IMR-90 (cell line): Measurements from ENCODE around the gene PITX1. TPM values are rescaled to one million over a fixed set of nuclear protein-coding genes. Genes with fewer than 3 reads are reported as not detected.
A peak's percentile ranks its signal among the peaks of the same experiment; 100 is the strongest.

Source experiments
- ATAC-seq: fragments of 200-7000 bp; cut with Tn5 transposase; 2 replicates; pipeline ENCODE4 v1.9.1; 2020; ENCODE audit warnings: low read depth, mild to moderate bottlenecking, moderate library complexity
- BruUV-seq: library from RNA; stranded (reverse); fragments of 400-500 nt; replicated peaks from 2 replicates; lab custom pipeline; 2021; lab: Mats Ljungman, UMichigan
- CTCF ChIA-PET: fragments of 300-600 bp; formaldehyde crosslinking; extraction: SDS; loops from one replicate; lab custom pipeline; 2021; ENCODE audit warnings: antibody characterized with exemption; lab: Yijun Ruan, JAX
- POLR2A ChIA-PET: fragments of 300-600 bp; sonication (Branson Sonifier 250); formaldehyde crosslinking; loops from one replicate; lab custom pipeline; 2022; ENCODE audit warnings: antibody characterized with exemption; ENCODE audit not compliant: unreplicated experiment; lab: Charles Lee
- DNase-seq: peaks from one replicate; pipeline ENCODE4 v3.0.0; 2013
- H2AFZ ChIP-seq: replicated peaks from 2 replicates; pipeline ENCODE3; 2013; ENCODE audit warnings: low read length, mild to moderate bottlenecking; ENCODE audit not compliant: poor library complexity
- H2AK5ac ChIP-seq: 2 replicates; pipeline ENCODE4 v1.6.1; 2013; ENCODE audit warnings: low read depth, low read length, inconsistent platforms
- H2AK9ac ChIP-seq: replicated peaks from 2 replicates; pipeline ENCODE3; 2013; ENCODE audit warnings: mild to moderate bottlenecking, low read depth, low read length, moderate library complexity; ENCODE audit not compliant: poor library complexity
- H2BK120ac ChIP-seq: 2 replicates; pipeline ENCODE4 v1.6.1; 2013; ENCODE audit warnings: low read depth, low read length, inconsistent platforms
- H2BK15ac ChIP-seq: 3 replicates; pipeline ENCODE4 v1.6.1; 2013; ENCODE audit warnings: low read depth, low read length, inconsistent platforms
- H2BK20ac ChIP-seq: 2 replicates; pipeline ENCODE4 v1.6.1; 2013; ENCODE audit warnings: low read depth, mild to moderate bottlenecking, inconsistent platforms, low read length, moderate library complexity
- H2BK5ac ChIP-seq: 2 replicates; pipeline ENCODE4 v1.6.1; 2013; ENCODE audit warnings: mild to moderate bottlenecking, low read depth, low read length, inconsistent platforms; ENCODE audit not compliant: poor library complexity, severe bottlenecking
- H3K14ac ChIP-seq: replicated peaks from 2 replicates; pipeline ENCODE4 v1.6.1; 2013; ENCODE audit warnings: low read depth, low read length, inconsistent platforms
- H3K18ac ChIP-seq: 2 replicates; pipeline ENCODE4 v1.6.1; 2013; ENCODE audit warnings: low read depth, low read length, control low read depth
- H3K23ac ChIP-seq: 2 replicates; pipeline ENCODE4 v1.6.1; 2013; ENCODE audit warnings: low read depth, low read length, inconsistent platforms
- H3K27ac ChIP-seq: 2 replicates; pipeline ENCODE4 v1.5.1; 2013; ENCODE audit warnings: mild to moderate bottlenecking, control low read depth, low read length; ENCODE audit not compliant: insufficient read depth
- H3K27me3 ChIP-seq: 2 replicates; pipeline ENCODE4 v1.6.1; 2013; ENCODE audit warnings: low read length; ENCODE audit not compliant: control insufficient read depth, insufficient read depth
- H3K36me3 ChIP-seq: 2 replicates; pipeline ENCODE4 v1.6.1; 2013; ENCODE audit warnings: low read length, mixed read lengths; ENCODE audit not compliant: control insufficient read depth, insufficient read depth
- H3K4ac ChIP-seq: 2 replicates; pipeline ENCODE4 v1.6.1; 2013; ENCODE audit warnings: low read depth, low read length, inconsistent platforms
- H3K4me1 ChIP-seq: 2 replicates; pipeline ENCODE4 v1.6.1; 2013; ENCODE audit warnings: low read length, mixed read lengths; ENCODE audit not compliant: control insufficient read depth, insufficient read depth
- H3K4me2 ChIP-seq: 2 replicates; pipeline ENCODE4 v1.6.1; 2013; ENCODE audit warnings: low read depth, mild to moderate bottlenecking, control low read depth, low read length, moderate library complexity
- H3K4me3 ChIP-seq: 2 replicates; pipeline ENCODE4 v1.5.1; 2013; ENCODE audit warnings: low read depth, mild to moderate bottlenecking, control low read depth, low read length, moderate library complexity; ENCODE audit not compliant: insufficient read depth
- H3K56ac ChIP-seq: 2 replicates; pipeline ENCODE4 v1.6.1; 2013; ENCODE audit warnings: low read length, inconsistent platforms; ENCODE audit not compliant: insufficient read depth; ENCODE audit errors: extremely low read depth
- H3K79me1 ChIP-seq, 2 experiments: 2 replicates each; pipeline ENCODE4 v1.6.1; 2013; ENCODE audit warnings: low read length in 2 of 2, inconsistent platforms in 1 of 2, low read depth in 1 of 2
- H3K9ac ChIP-seq: 2 replicates; pipeline ENCODE4 v1.6.1; 2013; ENCODE audit warnings: low read depth, low read length, control low read depth
- H3K9me1 ChIP-seq: 2 replicates; pipeline ENCODE4 v1.6.1; 2013; ENCODE audit warnings: low read length, inconsistent platforms; ENCODE audit not compliant: insufficient read depth
- H3K9me3 ChIP-seq: 2 replicates; pipeline ENCODE4 v1.6.1; 2013; ENCODE audit warnings: low read length; ENCODE audit not compliant: control insufficient read depth, insufficient read depth
- H4K20me1 ChIP-seq: 2 replicates; pipeline ENCODE4 v1.6.1; 2013; ENCODE audit warnings: low read length, inconsistent platforms; ENCODE audit not compliant: insufficient read depth
- H4K5ac ChIP-seq: 2 replicates; pipeline ENCODE4 v1.6.1; 2013; ENCODE audit warnings: mild to moderate bottlenecking, low read depth, low read length, control low read depth
- H4K8ac ChIP-seq, 2 experiments: 2 replicates each; pipeline ENCODE4 v1.6.1; 2013; ENCODE audit warnings: low read depth in 2 of 2, low read length in 2 of 2, control low read depth in 1 of 2, inconsistent platforms in 1 of 2
- H4K91ac ChIP-seq: 2 replicates; pipeline ENCODE4 v1.6.1; 2013; ENCODE audit warnings: low read depth, low read length, inconsistent platforms; ENCODE audit not compliant: insufficient read depth
- ELK1 ChIP-seq: fragments of 150-350 bp; IDR thresholded peaks from 2 replicates; pipeline ENCODE4 v1.6.1; 2016; ENCODE audit warnings: low read depth, mild to moderate bottlenecking, low read length, moderate library complexity, borderline replicate concordance
- FOS ChIP-seq: fragments of 150-350 bp; IDR thresholded peaks from 2 replicates; pipeline ENCODE4 v1.6.1; 2016; ENCODE audit warnings: low read depth, low read length
- MAFK ChIP-seq: IDR thresholded peaks from 2 replicates; pipeline ENCODE4 v1.6.1; 2012; ENCODE audit warnings: low read depth, low read length, improper control_type of control experiment
- RCOR1 ChIP-seq: IDR thresholded peaks from 2 replicates; pipeline ENCODE4 v1.6.1; 2012; ENCODE audit warnings: mild to moderate bottlenecking, low read length, improper control_type of control experiment; ENCODE audit not compliant: insufficient replicate concordance
- RFX5 ChIP-seq: IDR thresholded peaks from 2 replicates; pipeline ENCODE4 v1.8.0; 2012; ENCODE audit warnings: low read depth, mild to moderate bottlenecking, low read length, moderate library complexity
- SMC3 ChIP-seq: fragments of 150-350 bp; IDR thresholded peaks from 2 replicates; pipeline ENCODE4 v1.6.1; 2016; ENCODE audit warnings: low read depth, mild to moderate bottlenecking, antibody characterized with exemption, low read length, moderate library complexity
- WGBS, 2 experiments: methylation state at CpG; one replicate each; pipeline versions ENCODE4 v1.1.5 to v1.1.7; 2013; ENCODE audit warnings: missing lambda C conversion rate in 2 of 2; ENCODE audit not compliant: insufficient read length in 1 of 2; ENCODE audit errors: extremely low coverage in 2 of 2; 5-methylcytosine and 5-hydroxymethylcytosine counted together
- dilution Hi-C: fragments of 300-500 bp; cut with HindIII; formaldehyde crosslinking; loops from one replicate; pipeline ENCODE4 v1.14.3; 2018; ENCODE audit warnings: low sequenced_read_pairs; ENCODE audit not compliant: unreplicated experiment
- in situ Hi-C: fragments of 300-500 bp; cut with MboI; formaldehyde crosslinking; loops from 3 replicates; pipeline ENCODE4 v1.14.3; 2019; ENCODE audit warnings: low sequenced_read_pairs, inconsistent platforms, mixed read lengths
- intact Hi-C: fragments of 100-400 bp; cut with micrococcal nuclease; formaldehyde crosslinking; loops from 2 replicates; pipeline ENCODE4 v1.10.0; 2022
- polyA plus RNA-seq, 3 experiments: library from polyadenylated mRNA; depleted of rRNA; stranded (reverse); fragments of >200 nt; gene quantifications; 2 replicates each; pipeline ENCODE4 v1.2.3, GENCODE V29; 2012; ENCODE audit warnings: low replicate concordance in 1 of 3
- total RNA-seq: library from RNA; depleted of rRNA; stranded (reverse); fragments of >200 nt; gene quantifications from 2 replicates; pipeline ENCODE4 v1.2.3, GENCODE V29; 2012

PITX1 gene
- total and polyA plus RNA-seq, 2 of the 4 experiments (the other 2 are of a cell fraction) = 10.4 to 29.8 TPM

- no peak overlapping the region for H2BK120ac ChIP-seq
- H3K27me3 ChIP-seq = no peaks in the 10 kb centered on the region
- H3K4me1 ChIP-seq = peaks cover 7% of the 10 kb centered on the region; the same call in 1 of the 2 replicates
- ATAC-seq (no peak), DNase-seq (no peak)
- H2BK15ac ChIP-seq = no peak overlapping the region
- TF ChIP-seq ELK1 (no peak), RFX5 (no peak), SMC3 (no peak), FOS (no peak), MAFK (peak; percentile 92), RCOR1 (no peak)
- no TSS peak for BruUV-seq
- no peak overlapping the region for H4K5ac ChIP-seq
- no peaks in the 10 kb centered on the region for H3K79me1 ChIP-seq
- in situ Hi-C loops (loop anchor here (10.0 kb wide), 1 partner anchor 325 kb away; no protein-coding TSS in a partner anchor), intact Hi-C loops (no loop called here), dilution Hi-C loops (no loop called here)
- no peaks in the 10 kb centered on the region; the same call in 1 of the 2 replicates for H3K36me3 ChIP-seq
- H2BK5ac ChIP-seq = no peak overlapping the region
- H3K9me1 ChIP-seq = peaks cover 6% of the 10 kb centered on the region; the same call in 1 of the 2 replicates
- no peak overlapping the region for H3K56ac ChIP-seq
- H2AK9ac ChIP-seq = peak overlapping the region; percentile 58
- H3K4me2 ChIP-seq = no peak overlapping the region
- no peak overlapping the region for H2AFZ ChIP-seq
- no peak overlapping the region for H3K18ac ChIP-seq
- H3K23ac ChIP-seq = no peak overlapping the region
- CTCF ChIA-PET = no interaction called here
- H3K4me3 ChIP-seq = no peak overlapping the region
- H4K91ac ChIP-seq = no peak overlapping the region
- H3K27ac ChIP-seq = no peak overlapping the region
- WGBS, 2 experiments = 100% methylated on average over 1 of the region's 11 CpGs; no CpG with 5 or more reads in 1 of the 2 experiments
- H4K8ac ChIP-seq = no peak overlapping the region
- no peak overlapping the region for H2BK20ac ChIP-seq
- POLR2A ChIA-PET = no interaction called here
- peaks cover 6% of the 10 kb centered on the region for H4K20me1 ChIP-seq
- H3K9ac ChIP-seq = no peak overlapping the region
- no peak overlapping the region for H3K4ac ChIP-seq
- H2AK5ac ChIP-seq = no peak overlapping the region
- no peaks in the 10 kb centered on the region for H3K9me3 ChIP-seq
- no peak overlapping the region for H3K14ac ChIP-seq
These were observed 24.1 kb downstream of the PITX1 start for GRCh38 chr5:135009736-135010501.
